ENCODE results near the gene DEDD. TPM values are rescaled to one million over a fixed set of nuclear protein-coding genes. Genes with fewer than 3 reads are reported as not detected.

The DEDD gene
- total and polyA plus RNA-seq, 2 experiments from 2014 or later, result 22.8 to 35.3 TPM

DNA sequence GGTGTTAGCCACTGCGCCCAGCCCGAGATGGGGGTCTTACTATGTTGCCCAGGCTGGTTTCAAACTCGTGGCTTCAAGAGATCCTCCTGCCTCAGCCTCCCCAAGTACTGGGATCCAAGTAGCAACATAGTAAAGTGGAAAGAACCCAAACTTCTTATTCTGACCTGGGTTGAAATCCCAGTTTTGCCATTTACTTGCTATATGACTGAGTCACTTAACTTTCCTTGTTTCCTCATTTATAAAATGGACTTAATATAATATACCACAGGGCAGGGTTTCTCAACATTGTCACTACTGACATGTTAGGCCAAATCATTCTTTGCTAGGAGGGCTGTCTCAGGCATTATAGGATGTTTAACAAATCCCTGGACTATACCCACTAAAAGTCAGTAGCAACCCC lies 21.4 kb downstream of the DEDD start:
- Histone ChIP-seq H4K20me1 (replicated peaks; ENCODE audit: insufficient read depth) (peaks cover 45% of the 10 kb centered on the region), H3K79me2 (replicated peaks; ENCODE audit: insufficient read depth) (peaks cover 94% of the 10 kb centered on the region), H3K4me2 (no peak overlapping the region), H3K4me1 (ENCODE audit: insufficient read depth) (peaks cover under 1% of the 10 kb centered on the region; the same call in 1 of the 2 replicates), H3K9me2 (ENCODE audit: insufficient read depth) (no peaks in the 10 kb centered on the region), H3F3A (replicated peaks; ENCODE audit: low read depth) (0 out of 2 replicates have a peak, but pooled peaks cover 8% of the 10 kb centered on the region), H3K27ac (ENCODE audit: low read depth) (no peak overlapping the region), H3K27me3 (ENCODE audit: insufficient read depth) (no peaks in the 10 kb centered on the region), H3K4me3 (no peak overlapping the region), H2AFZ (no peak overlapping the region), H3K36me3 (ENCODE audit: insufficient read depth) (no peaks in the 10 kb centered on the region; the same call in 1 of the 2 replicates)
- H3K36me3 Mint-ChIP-seq (ENCODE audit: low read depth), result peaks cover 4% of the 10 kb centered on the region; the same call in 1 of the 3 replicates
- no peaks in the 10 kb centered on the region for H3K27me3 Mint-ChIP-seq (ENCODE audit: insufficient read depth, low read depth, poor library complexity)
- no peak for DNase-seq (ENCODE audit: low spot score)
- H3K27ac Mint-ChIP-seq, result no peak overlapping the region
- H3K4me3 Mint-ChIP-seq, result no peak overlapping the region
- TF ChIP-seq ZNF114 (CRISPR knock-in tag; IDR thresholded peaks at IDR 0.05) (no peak), EZH2 (IDR thresholded peaks at IDR 0.05; ENCODE audit: low read depth, unreplicated experiment) (no peak), ZNF331 (CRISPR knock-in tag; IDR thresholded peaks at IDR 0.05; ENCODE audit: low read depth) (no peak), NANOG (IDR thresholded peaks at IDR 0.05; ENCODE audit: borderline replicate concordance) (no peak), EZH2phosphoT487 (IDR thresholded peaks at IDR 0.05; ENCODE audit: unreplicated experiment) (no peak), CREB1 (CRISPR knock-in tag; IDR thresholded peaks at IDR 0.05; ENCODE audit: low read depth) (no peak), POLR2AphosphoS5 (IDR thresholded peaks at IDR 0.05; ENCODE audit: low read depth) (no peak), JUNB (IDR thresholded peaks at IDR 0.05; ENCODE audit: unreplicated experiment) (no peak), STAT1 (IDR thresholded peaks at IDR 0.05; ENCODE audit: unreplicated experiment) (no peak)
- TF ChIP-seq, protein P1, sequence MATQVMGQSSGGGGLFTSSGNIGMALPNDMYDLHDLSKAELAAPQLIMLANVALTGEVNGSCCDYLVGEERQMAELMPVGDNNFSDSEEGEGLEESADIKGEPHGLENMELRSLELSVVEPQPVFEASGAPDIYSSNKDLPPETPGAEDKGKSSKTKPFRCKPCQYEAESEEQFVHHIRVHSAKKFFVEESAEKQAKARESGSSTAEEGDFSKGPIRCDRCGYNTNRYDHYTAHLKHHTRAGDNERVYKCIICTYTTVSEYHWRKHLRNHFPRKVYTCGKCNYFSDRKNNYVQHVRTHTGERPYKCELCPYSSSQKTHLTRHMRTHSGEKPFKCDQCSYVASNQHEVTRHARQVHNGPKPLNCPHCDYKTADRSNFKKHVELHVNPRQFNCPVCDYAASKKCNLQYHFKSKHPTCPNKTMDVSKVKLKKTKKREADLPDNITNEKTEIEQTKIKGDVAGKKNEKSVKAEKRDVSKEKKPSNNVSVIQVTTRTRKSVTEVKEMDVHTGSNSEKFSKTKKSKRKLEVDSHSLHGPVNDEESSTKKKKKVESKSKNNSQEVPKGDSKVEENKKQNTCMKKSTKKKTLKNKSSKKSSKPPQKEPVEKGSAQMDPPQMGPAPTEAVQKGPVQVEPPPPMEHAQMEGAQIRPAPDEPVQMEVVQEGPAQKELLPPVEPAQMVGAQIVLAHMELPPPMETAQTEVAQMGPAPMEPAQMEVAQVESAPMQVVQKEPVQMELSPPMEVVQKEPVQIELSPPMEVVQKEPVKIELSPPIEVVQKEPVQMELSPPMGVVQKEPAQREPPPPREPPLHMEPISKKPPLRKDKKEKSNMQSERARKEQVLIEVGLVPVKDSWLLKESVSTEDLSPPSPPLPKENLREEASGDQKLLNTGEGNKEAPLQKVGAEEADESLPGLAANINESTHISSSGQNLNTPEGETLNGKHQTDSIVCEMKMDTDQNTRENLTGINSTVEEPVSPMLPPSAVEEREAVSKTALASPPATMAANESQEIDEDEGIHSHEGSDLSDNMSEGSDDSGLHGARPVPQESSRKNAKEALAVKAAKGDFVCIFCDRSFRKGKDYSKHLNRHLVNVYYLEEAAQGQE (IDR thresholded peaks at IDR 0.05; ENCODE audit: unreplicated experiment), result no peak
- TF ChIP-seq, protein P2, sequence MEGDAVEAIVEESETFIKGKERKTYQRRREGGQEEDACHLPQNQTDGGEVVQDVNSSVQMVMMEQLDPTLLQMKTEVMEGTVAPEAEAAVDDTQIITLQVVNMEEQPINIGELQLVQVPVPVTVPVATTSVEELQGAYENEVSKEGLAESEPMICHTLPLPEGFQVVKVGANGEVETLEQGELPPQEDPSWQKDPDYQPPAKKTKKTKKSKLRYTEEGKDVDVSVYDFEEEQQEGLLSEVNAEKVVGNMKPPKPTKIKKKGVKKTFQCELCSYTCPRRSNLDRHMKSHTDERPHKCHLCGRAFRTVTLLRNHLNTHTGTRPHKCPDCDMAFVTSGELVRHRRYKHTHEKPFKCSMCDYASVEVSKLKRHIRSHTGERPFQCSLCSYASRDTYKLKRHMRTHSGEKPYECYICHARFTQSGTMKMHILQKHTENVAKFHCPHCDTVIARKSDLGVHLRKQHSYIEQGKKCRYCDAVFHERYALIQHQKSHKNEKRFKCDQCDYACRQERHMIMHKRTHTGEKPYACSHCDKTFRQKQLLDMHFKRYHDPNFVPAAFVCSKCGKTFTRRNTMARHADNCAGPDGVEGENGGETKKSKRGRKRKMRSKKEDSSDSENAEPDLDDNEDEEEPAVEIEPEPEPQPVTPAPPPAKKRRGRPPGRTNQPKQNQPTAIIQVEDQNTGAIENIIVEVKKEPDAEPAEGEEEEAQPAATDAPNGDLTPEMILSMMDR (conservative IDR thresholded peaks at IDR 0.05; ENCODE audit: low read depth in 2 of 2), result no peak
- TF ChIP-seq, protein P3, sequence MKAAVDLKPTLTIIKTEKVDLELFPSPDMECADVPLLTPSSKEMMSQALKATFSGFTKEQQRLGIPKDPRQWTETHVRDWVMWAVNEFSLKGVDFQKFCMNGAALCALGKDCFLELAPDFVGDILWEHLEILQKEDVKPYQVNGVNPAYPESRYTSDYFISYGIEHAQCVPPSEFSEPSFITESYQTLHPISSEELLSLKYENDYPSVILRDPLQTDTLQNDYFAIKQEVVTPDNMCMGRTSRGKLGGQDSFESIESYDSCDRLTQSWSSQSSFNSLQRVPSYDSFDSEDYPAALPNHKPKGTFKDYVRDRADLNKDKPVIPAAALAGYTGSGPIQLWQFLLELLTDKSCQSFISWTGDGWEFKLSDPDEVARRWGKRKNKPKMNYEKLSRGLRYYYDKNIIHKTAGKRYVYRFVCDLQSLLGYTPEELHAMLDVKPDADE (IDR thresholded peaks at IDR 0.05), result no peak
- TF ChIP-seq, protein P4, sequence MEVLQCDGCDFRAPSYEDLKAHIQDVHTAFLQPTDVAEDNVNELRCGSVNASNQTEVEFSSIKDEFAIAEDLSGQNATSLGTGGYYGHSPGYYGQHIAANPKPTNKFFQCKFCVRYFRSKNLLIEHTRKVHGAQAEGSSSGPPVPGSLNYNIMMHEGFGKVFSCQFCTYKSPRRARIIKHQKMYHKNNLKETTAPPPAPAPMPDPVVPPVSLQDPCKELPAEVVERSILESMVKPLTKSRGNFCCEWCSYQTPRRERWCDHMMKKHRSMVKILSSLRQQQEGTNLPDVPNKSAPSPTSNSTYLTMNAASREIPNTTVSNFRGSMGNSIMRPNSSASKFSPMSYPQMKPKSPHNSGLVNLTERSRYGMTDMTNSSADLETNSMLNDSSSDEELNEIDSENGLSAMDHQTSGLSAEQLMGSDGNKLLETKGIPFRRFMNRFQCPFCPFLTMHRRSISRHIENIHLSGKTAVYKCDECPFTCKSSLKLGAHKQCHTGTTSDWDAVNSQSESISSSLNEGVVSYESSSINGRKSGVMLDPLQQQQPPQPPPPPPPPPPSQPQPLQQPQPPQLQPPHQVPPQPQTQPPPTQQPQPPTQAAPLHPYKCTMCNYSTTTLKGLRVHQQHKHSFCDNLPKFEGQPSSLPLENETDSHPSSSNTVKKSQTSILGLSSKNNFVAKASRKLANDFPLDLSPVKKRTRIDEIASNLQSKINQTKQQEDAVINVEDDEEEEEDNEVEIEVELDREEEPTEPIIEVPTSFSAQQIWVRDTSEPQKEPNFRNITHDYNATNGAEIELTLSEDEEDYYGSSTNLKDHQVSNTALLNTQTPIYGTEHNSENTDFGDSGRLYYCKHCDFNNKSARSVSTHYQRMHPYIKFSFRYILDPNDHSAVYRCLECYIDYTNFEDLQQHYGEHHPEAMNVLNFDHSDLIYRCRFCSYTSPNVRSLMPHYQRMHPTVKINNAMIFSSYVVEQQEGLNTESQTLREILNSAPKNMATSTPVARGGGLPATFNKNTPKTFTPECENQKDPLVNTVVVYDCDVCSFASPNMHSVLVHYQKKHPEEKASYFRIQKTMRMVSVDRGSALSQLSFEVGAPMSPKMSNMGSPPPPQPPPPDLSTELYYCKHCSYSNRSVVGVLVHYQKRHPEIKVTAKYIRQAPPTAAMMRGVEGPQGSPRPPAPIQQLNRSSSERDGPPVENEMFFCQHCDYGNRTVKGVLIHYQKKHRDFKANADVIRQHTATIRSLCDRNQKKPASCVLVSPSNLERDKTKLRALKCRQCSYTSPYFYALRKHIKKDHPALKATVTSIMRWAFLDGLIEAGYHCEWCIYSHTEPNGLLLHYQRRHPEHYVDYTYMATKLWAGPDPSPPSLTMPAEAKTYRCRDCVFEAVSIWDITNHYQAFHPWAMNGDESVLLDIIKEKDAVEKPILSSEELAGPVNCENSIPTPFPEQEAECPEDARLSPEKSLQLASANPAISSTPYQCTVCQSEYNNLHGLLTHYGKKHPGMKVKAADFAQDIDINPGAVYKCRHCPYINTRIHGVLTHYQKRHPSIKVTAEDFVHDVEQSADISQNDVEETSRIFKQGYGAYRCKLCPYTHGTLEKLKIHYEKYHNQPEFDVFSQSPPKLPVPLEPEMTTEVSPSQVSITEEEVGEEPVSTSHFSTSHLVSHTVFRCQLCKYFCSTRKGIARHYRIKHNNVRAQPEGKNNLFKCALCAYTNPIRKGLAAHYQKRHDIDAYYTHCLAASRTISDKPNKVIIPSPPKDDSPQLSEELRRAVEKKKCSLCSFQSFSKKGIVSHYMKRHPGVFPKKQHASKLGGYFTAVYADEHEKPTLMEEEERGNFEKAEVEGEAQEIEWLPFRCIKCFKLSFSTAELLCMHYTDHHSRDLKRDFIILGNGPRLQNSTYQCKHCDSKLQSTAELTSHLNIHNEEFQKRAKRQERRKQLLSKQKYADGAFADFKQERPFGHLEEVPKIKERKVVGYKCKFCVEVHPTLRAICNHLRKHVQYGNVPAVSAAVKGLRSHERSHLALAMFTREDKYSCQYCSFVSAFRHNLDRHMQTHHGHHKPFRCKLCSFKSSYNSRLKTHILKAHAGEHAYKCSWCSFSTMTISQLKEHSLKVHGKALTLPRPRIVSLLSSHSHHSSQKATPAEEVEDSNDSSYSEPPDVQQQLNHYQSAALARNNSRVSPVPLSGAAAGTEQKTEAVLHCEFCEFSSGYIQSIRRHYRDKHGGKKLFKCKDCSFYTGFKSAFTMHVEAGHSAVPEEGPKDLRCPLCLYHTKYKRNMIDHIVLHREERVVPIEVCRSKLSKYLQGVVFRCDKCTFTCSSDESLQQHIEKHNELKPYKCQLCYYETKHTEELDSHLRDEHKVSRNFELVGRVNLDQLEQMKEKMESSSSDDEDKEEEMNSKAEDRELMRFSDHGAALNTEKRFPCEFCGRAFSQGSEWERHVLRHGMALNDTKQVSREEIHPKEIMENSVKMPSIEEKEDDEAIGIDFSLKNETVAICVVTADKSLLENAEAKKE (CRISPR knock-in tag; IDR thresholded peaks at IDR 0.05), result no peak
- ATAC-seq, result no peak
- H3K4me1 Mint-ChIP-seq, result no peaks in the 10 kb centered on the region; the same call in 2 of the 3 replicates
- H3K9me3 Mint-ChIP-seq, result no peaks in the 10 kb centered on the region
